Stimulated activated CD8-positive, alpha-beta memory T cell treated with anti-CD3 and anti-CD28 coated beads, Interleukin-7, amount 100 ng/mL, for 4 hours (primary cell): ENCODE results near the gene RASIP1.
"Not testable (repeated sequence)": the region's sequence is repeated elsewhere in the genome, so short reads cannot be mapped to it uniquely, and the experiment has no call there.

Experiments
- DNase-seq, 2 donors: peaks; one replicate each; pipeline ENCODE4 v3.0.0-alpha.2; 2020; ENCODE audit warnings: low read depth in 2 of 2

RASIP1 gene

GRCh38 chr19:48713041-48713863, 27.2 kb downstream of the RASIP1 start:
- DNase-seq: no peak

GRCh38 chr19:48711106-48711662, 29.2 kb downstream of the RASIP1 start:
- no peak for DNase-seq

GRCh38 chr19:48708471-48708870, 31.9 kb downstream of the RASIP1 start:
- DNase-seq: no peak

DNA sequence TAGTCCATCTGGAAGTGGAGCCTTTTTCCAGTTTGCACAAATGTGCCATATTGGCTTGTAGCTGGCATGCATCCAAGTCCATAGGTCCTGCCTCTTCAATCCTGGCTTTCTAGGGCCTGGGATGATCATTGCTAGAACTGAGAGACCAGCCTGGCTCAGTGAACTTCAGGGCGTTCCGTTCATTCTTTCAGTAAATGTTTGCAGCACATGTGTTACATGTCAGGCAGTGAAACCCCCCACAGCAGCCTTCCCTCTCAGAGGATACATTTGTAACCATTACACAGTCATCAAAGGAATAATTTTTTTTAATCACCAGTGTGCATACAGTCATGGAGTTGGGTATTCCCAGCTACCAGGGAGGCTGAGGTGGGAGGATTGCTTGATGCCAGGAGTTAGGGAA, 35.0 kb downstream of the RASIP1 start:
- DNase-seq: no peak

GRCh38 chr19:48703316-48703715, 37.1 kb downstream of the RASIP1 start:
- DNase-seq: no peak

- DNase-seq: no peak
Observed at GRCh38 chr19:48702701-48703100, 37.7 kb downstream of the RASIP1 start.

DNA sequence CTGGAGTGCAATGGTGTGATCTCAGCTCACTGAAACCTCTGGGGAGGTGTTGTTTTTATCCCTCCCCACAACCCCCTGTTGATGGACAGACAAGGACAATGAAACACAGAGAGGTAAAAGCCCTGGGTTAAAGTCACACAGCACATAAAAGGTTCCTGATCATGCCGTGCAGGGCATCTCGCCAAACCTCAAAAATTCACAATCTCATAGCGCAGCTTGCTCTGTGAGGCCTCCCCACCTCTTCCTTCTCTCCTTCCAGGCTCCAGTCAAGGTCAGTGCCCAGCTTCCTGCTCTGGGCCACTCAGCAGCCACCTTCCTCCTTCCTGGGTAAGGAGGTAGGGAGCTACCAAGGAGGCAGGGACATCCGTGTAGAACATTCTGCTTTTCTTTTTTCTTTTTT, 42.4 kb downstream of the RASIP1 start:
- no peak for DNase-seq

DNA sequence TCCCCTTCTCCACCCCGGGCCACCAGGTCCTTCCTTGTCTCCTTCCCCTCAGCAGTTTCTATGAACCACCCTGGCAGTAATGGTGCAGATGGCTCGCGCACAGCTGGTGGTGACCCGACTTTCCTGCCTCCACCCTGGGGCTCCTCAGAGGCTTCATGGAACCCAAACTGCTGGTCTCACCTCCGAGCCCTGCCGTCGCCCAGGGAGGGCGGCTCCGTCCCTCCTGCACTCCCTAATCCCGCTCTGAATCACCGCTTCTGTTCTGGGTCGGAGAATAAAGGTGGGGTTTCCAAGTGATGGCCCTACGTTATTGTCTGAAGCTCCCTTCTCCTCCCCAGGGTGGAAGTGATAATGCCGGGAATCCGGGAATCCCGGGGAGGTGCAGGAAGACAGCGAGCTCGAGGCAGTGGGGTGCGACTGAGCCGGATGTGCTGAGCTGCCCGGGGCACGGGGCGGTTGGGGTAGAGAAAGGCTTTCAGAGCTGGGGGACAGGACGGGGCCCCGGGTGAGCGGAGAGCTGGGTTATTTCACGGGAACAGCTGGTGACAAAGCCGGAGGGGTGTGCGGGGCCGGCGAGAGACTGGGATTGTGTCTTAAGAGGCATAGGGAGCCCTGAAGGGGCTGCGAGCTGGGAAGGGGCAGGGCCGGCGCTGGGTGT, 43.9 kb downstream of the RASIP1 start:
- DNase-seq: no peak

- DNase-seq: no peak
Observed at GRCh38 chr19:48695743-48696352, 44.6 kb downstream of the RASIP1 start, which contains the start of gene FUT2. Gene FUT2, plus strand, starts transcription at chr19:48695971. Its CDS starts 6,986 bp downstream, at chr19:48702957.

GRCh38 chr19:48693629-48694028, 46.8 kb downstream of the RASIP1 start:
- not testable (repeated sequence) for DNase-seq

DNA sequence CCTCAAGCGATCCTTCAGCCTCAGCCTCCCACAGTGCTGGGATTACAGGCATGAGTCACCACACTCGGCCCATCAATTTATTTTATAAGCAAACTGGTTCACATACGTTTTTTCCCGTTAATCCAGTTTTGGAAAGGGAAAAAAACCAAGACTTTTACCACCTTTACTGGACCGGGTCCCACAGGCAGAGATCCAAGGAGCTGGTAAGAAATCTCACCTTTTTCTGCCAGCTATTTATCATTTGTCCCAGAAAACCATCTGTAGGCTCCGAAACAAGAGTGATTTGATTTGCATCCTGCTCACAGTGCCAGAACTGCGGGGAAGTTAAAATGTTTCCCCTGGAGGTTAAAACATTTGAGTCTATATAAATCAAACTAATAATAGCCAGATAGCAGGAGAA, 51.0 kb downstream of the RASIP1 start:
- DNase-seq: no peak

DNA sequence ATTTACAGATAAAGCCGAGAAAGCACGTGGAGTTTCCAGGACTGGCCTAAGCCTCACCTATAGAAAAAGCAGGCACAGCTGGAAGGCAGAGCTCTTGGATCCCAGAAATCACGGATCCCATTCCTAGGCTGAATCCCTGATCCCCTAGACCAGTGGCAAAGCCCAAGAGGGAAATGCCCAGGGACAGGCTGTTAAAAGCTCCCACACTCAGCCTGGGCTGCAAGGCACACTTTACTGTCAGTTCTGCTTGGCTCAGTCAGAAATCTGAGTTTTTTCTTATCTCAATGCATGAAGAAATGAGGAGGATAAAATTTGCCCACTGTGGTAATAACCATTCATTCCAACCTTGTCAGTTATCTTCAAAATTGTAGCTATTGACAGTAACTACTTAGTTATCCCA, 52.6 kb downstream of the RASIP1 start:
- DNase-seq: no peak

DNA sequence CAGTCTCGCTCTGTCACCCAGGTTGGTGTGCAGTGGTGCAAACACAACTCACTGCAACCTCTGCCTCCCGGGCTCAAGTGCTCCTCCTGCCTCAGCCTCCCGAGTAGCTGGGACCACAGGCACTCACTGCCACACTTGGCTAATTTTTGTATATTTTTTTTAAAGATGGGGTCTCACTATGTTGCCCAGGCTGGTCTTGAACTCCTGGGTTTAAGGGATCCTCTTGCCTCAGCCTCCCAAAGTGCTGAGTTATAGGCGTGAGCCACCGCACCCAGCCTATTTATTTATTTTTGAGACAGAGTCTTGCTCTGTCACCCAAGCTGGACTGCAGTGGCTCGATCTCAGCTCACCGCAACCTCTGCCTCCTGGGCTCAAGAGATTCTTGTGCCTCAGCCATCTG, 53.8 kb downstream of the RASIP1 start:
- DNase-seq: not testable (repeated sequence)

- DNase-seq: no peak
Observed at GRCh38 chr19:48686088-48686487, 54.3 kb downstream of the RASIP1 start.

DNA sequence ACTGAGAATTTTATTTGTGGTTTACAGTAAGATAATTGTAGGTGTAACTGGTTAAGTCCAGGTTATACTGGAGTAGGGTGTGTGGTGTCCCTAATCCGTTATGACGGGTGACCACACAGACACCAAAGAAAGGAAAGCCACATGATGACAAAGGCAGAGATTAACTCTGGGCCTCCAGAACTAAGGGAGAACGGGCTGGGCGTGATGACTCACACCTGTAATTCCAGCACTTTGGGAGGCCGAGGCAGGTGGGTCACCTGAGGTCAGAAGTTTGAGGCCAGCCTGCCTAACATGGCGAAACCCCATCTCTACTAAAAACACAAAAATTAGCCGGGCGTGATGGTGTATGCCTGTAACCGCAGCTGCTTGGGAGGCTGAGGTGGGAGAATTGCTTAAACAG, 54.8 kb downstream of the RASIP1 start:
- DNase-seq: no peak

DNA sequence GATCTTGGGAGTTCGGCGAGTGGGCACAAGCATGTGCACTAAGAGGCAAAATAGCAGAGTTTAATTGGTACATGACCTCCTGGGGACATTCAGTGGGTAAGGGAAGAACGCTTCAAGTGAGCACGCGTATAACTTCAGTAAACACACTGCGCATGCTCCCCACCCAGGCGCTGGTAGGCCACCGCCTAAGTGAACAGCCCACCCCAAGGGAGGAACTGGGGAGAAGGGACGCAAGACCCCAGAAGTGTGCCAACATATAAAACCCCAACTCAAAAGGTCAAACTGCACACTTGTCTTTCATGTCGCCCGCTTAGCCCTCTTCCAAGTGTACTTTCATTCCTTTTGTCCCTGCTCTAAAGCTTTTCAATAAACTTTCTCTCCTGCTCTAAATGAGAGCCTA, 57.1 kb downstream of the RASIP1 start:
- DNase-seq: no peak

DNA sequence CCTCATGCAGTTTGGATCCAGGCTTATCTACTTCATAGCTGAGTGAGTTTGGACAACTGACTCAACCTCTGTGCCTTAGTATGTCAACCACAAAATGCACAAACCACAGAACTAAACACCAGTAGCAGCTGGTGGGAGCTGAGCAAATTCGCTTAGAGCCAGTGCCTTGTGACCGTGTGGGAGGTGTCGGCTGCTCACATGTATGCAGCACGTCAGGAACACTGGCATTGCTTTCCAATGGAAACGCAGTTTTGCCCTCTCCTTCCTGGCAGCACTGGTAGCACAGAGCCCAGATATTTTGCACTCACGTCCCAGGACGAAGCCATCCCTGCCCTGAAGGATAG, 59.3 kb downstream of the RASIP1 start:
- DNase-seq: no peak

DNA sequence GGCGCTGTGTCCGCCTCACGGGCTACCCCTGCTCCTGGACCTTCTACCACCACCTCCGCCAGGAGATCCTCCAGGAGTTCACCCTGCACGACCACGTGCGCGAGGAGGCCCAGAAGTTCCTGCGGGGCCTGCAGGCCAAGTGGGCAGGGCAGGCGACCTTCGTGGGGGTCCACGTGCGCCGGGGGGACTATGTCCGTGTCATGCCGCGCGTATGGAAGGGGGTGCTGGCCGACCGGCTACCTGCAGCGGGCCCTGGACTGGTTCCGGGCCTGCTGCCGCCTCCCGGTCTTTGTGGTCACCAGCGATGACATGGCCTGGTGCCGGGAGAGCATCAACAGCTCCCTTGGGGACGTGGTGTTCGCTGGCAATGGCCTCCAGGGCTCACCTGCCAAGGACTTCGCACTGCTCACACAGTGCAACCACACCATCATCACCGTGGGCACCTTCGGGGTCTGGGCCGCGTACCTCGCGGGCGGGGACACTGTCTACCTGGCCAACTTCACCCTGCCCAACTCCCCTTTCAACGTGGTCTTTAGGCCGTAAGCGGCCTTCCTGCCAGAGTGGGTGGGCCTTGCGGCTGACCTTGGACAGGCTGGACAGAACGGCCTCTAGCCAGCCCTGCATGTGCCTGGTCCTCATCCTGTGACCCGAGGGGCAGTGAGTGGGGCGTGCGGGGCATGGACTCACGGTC, 59.8 kb downstream of the RASIP1 start:
- no peak for DNase-seq

- not testable (repeated sequence) for DNase-seq
Observed at GRCh38 chr19:48680006-48680405, 60.4 kb downstream of the RASIP1 start.

GRCh38 chr19:48678201-48678600, 62.2 kb downstream of the RASIP1 start:
- no peak for DNase-seq

- no peak for DNase-seq
Observed at GRCh38 chr19:48676887-48677286, 63.5 kb downstream of the RASIP1 start.

DNA sequence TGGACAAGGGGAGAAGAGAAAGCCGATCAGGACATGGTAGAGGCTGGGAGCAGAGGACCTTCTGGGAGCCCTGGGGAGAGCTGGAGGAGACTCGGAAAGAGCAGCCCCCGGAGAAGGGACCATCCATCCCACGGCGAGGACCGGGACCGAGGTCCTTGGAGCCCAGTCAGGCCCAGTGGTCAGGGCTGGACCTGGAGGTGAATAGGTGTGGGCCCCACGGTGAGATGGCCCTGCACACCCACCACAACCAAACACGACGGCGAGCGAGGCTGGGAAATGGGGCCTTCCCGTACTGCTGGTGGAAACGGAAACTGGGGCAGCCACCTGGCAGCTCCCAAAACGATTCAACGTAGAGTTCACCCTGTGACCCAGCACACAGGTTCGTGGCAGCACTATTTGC, 63.9 kb downstream of the RASIP1 start:
- no peak for DNase-seq
